GM12873 (cell line): ENCODE measurements around the gene WNT9A.

Experiments
- TF ChIP-seq, protein P1 (sequence below): IDR thresholded peaks from 2 replicates; pipeline ENCODE4 v1.5.1; 2012; ENCODE audit warnings: low read depth, mild to moderate bottlenecking, moderate library complexity, low read length, control low read depth; ENCODE audit not compliant: insufficient read depth; ENCODE audit errors: missing control alignments

Gene WNT9A

DNA sequence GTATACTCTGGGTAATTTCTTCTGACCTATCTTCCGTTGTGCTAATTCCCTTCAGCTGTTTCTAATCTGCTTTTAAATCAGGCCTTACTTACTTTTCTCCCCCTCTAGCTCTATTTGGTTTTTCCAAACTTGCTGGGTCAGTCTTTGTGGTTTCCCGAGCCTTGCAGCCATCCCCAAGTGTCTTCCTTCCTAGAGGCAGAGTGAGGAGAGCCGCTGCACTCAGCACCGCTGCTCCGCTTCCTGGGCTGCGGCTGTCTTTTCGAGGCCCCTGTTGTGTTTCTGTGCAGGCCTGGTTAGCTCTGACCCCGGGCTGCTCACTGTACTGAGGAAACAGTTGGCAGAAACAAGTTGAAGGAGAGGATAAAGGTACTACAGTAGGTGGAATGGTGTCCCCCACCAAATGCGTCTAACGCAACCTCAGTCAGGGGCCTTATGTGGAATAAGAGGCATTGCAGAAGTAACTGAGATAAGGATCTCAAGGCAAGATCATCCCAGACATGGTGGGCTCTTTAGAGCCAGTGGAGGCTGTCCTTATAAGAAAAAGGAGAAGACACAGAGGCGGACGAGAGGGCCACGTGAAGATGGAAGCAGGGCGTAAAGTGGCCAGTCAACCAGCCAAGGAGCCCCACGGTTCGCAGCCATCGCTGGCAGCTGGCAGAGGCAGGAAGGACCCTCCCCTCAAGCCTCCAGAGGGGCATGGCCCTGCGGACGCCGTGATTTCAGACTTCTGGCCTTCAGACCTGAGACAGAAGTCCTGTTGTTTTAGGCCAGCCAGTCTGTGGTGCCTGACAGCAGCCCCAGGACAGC lies 10.5 kb downstream of the WNT9A start:
- TF ChIP-seq, protein P1, sequence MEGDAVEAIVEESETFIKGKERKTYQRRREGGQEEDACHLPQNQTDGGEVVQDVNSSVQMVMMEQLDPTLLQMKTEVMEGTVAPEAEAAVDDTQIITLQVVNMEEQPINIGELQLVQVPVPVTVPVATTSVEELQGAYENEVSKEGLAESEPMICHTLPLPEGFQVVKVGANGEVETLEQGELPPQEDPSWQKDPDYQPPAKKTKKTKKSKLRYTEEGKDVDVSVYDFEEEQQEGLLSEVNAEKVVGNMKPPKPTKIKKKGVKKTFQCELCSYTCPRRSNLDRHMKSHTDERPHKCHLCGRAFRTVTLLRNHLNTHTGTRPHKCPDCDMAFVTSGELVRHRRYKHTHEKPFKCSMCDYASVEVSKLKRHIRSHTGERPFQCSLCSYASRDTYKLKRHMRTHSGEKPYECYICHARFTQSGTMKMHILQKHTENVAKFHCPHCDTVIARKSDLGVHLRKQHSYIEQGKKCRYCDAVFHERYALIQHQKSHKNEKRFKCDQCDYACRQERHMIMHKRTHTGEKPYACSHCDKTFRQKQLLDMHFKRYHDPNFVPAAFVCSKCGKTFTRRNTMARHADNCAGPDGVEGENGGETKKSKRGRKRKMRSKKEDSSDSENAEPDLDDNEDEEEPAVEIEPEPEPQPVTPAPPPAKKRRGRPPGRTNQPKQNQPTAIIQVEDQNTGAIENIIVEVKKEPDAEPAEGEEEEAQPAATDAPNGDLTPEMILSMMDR = no peak

DNA sequence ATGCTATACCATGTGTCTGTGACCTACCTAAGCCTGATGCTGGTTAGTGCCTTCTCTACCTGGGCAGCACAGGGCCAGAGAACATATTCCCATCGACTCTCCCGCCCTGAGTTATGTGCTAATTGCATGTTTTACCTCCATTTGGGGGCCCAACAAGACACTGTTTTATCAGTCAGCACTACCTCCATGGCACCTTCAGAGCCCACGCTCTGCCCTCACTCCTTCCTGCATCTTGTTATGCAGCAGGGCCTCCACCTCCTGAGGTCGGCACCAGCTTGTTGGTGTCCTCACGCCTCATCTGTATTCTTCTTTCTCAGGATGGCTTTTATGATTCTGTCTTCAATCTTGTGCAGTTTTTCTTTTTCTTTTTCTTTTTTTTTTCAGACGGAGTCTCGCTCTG lies 11.9 kb downstream of the WNT9A start:
- TF ChIP-seq, protein P1 = no peak

DNA sequence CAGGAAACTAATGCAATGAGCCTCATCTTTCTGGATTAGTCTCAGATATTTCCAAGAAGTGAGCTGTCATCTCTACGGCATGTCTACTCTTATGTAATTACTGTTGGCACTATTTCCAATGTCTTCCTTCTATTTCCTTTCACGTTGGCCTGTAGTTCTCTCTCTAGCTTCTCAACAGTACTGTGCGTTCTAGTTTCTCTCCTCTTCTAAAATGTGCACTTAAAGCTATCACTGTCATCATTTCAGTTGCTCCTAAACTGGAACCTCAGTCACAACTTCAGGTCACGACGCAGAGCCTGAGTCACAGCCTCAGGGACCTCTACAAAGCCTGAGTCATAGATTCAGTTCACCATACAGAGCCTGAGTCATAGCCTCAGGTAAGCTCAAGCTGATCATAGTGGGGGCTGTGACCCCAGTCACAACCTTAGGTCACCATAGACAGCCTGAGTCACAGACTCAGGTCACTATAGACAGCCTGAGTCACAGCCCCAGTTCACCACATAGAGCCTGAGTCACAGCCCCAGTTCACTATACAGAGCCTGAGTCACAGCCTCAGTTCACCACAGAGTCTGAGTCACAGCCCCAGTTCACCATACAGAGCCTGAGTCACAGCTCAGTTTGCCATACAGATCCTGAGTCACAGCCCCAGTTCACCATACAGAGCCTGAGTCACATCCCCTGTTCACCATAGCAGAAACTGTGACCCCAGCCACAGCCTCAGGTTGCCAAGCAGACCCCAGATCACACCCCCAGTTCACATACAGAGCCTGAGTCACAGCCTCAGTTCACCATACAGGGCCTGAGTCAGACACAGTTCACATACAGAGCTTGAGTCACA lies 13.0 kb downstream of the WNT9A start:
- TF ChIP-seq, protein P1 = no peak

DNA sequence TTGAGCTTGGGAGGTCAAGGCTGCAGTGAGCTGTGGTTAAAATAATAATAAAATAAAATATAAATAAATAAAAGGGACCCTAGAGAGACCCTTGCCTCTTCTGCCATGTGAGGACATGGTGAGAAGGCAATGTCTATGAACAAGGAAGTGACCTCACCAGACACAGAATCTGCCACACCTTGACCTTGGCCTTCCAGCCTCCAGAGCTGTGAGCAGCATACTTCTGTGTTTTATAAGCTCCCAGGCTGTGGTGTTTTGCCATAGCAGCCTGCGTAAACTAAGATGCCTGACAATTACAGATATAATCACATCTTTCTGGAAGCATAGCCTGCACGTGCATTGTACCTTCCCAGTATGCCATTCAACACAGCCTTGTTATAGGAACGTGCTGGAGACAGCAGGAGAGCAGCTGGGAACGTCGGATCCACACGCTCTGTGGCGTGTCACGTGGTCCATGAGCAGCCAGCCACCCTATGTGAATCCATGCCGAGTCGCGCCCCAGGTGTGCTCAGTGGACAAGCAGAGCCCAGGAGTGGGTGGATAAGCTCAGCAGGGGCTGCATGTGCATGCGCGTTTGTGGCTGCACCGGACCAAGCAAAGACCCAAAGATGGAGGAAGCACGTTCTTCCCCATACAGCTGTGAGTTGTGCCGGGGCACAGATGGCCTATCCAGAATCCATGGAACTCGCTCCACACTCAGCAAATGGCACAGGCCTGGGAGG lies 17.8 kb downstream of the WNT9A start:
- TF ChIP-seq, protein P1 = no peak

DNA sequence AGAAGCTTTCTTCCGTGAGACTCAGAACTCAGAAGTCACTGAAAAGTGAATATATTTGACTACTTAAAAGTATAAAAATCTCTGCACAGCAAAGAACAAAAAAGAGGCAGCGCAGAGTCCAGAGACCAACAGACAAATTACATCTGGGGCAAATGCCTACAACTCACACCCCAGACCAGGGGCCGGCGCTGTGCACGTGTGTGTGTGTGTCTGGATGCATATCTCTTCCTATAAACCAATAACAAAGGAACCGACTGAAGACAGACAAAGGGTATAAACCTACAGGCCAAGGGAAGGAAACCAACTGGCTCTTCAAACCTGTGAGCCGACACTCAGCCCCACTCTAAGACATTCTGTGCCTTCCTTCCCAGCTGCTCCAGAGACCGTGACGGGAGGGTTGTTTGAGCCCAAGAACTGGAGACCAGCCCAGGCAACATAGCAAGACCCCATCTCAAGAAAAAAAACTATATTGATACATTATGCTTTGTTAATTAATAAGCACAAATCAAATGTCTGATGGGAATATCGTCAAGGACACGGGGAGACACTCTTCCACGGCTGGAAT lies 18.8 kb downstream of the WNT9A start:
- TF ChIP-seq, protein P1 = no peak

DNA sequence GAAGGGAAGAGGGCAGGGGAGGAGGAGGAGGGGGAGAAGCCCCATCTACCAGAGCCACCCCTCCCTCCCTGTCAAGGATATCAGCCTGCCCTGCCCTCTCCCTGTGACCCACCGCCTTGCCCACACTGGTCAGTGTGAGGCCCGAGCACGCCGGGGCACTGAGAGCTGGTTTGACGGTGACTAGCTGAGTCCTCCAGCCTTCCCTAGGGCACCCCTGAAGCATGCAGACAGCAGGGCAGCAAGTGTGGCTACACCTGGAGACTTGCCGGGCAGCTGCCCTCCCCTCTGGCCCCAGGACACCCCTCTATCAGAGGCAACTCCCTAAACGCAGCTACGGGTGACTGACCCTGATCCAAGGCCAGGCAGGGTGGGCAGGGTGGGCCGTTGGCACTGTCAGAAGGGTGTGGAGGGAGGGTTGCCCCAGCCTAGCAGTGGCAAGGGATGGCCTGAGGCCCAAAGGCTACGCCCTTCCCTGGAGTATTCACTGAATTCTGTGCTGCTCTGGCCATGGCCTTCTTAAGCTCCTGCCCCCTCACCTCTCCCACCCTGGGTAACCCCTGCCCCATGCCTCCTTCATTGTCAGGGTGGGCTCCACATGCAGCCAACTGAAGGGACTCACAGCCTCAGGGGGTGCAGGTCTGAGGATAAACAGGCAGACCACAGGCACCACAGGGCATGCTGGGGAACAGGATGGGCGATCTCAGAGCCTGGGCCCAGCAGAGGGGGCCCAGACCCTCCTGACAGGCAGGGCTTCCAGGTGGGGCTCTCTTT lies 19.6 kb downstream of the WNT9A start:
- TF ChIP-seq, protein P1 = no peak
